Dedifferentiated amniotic fluid mesenchymal stem cell (primary cell): ENCODE results near the gene ZSCAN31.
A peak's percentile ranks its signal among the peaks of the same experiment; 100 is the strongest.

Source experiments
- DNase-seq: peaks from one replicate; pipeline ENCODE4 v3.0.0-alpha.2; 2016; ENCODE audit errors: extremely low spot score

The ZSCAN31 gene

GRCh38 chr6:28353356-28353755 is 17.4 kb upstream of the ZSCAN31 start:
- DNase-seq = no peak

DNA sequence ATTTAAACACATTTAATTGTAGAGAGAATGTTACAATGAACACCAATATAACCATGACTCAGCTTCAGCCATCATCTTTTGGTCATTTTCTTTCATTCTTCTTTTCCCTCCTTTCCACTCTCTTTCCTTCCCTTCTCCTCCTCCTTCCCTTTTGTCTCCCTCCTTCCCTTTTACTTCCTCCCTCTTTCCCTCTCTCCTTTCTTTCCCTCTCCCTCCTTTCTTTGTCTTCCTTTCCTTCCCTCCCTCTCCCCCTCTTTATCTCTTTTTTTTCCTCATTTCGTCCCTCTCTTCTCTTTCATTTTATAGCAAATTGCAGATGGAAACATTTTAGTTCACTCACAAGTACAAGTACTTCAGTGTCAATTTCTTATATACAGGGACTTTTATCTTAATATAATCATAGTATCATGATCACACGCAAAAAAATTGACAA is 15.6 kb upstream of the ZSCAN31 start:
- no peak for DNase-seq

DNA sequence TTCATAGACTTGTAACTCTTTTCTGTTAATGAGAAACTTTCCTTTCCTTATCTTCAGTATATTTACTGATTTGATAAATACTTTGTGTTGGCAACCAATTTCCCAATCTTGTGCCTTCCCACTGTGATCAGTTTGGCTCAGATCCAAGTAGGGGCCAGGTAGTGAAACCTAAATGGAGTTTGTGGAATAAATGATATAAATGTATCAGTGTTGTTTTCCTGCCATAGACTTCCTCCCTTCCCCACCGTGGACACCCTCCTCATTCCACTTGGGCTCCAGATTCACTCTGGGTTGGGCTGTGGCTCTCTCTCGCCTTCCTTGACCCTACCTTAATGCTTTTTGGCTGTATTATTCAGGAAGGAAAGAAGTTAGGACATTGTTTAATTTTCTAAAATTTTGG is 15.1 kb upstream of the ZSCAN31 start:
- DNase-seq = no peak

GRCh38 chr6:28349892-28350737 is 14.2 kb upstream of the ZSCAN31 start, which contains the start of gene ZKSCAN3:
Gene ZKSCAN3 (plus strand): TSS chr6:28349947. CDS start chr6:28359587, 9,640 bp downstream.
- DNase-seq = peak; percentile 66

- DNase-seq = no peak
These were observed 13.5 kb upstream of the ZSCAN31 start for GRCh38 chr6:28349344-28349891.

- no peak for DNase-seq
These were observed 11.2 kb upstream of the ZSCAN31 start for GRCh38 chr6:28347119-28347518.

GRCh38 chr6:28345201-28345600 is 9.3 kb upstream of the ZSCAN31 start:
- no peak for DNase-seq

GRCh38 chr6:28343898-28344677 is 8.1 kb upstream of the ZSCAN31 start:
- DNase-seq = no peak

DNA sequence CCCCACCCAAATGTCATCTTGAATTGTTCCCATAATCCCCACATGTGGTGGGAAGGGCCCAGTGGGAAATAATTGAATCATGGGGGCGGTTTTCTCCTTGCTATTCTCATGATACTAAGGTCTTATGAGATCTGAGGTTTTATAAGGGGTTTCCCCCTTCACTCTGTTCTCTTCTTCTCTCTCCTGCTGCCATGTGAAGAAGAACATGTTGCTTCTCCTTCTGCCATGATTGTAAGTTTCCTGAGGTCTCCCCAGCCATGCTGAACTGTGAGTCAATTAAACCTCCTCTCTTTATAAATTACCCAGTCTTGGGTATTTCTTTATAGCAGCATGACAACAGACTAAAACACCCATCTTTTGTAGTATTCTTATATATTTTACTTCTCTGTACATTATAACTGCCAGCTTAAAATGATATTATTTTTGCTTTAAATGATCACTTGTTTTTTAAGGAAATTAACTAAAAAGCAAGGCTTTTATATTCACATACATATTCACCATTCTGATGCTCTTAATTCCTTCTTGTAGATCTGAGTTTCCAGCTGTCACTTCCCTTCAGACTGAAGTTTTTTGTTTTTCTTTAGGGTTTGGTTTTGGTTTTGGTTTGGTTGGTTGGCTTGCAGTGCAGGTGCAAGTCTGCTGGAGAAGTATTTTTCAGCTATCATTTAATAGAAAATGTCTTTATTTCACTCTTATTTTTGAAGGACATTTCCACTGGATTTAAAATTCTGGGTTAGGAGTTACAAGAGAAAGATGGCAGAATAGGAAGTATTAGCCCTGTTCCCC is 4.6 kb upstream of the ZSCAN31 start:
- DNase-seq = no peak

- DNase-seq = no peak
These were observed 1.2 kb upstream of the ZSCAN31 start for GRCh38 chr6:28337121-28337520.

- peak; percentile 39 for DNase-seq
These were observed 554 bp upstream of the ZSCAN31 start for GRCh38 chr6:28336284-28337120.

DNA sequence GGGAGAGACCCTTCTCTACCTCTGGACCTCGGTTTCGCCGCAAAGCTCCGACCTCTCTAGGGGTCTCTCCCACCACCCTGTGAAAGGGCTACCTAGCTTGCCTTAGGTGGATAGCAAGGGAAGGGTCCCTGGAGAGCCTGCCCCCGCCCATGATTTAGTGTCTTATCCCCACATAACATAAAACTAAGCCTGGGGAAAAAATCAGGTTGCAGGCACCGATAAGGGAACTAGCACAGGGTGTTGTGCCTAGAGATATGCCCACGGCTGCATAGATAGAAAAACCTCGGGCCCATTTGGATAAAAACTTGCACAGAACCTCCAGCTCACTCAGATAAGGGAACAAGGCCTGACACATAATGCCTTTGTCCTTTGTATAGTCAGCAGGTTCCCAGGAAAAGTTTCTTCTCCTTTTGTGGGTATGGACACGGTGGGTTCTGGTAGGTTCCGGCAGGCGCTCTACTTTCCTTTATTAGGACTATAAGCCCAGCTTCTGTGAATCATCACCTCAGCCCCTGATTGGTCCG is 846 bp downstream of the ZSCAN31 start:
- DNase-seq = no peak

DNA sequence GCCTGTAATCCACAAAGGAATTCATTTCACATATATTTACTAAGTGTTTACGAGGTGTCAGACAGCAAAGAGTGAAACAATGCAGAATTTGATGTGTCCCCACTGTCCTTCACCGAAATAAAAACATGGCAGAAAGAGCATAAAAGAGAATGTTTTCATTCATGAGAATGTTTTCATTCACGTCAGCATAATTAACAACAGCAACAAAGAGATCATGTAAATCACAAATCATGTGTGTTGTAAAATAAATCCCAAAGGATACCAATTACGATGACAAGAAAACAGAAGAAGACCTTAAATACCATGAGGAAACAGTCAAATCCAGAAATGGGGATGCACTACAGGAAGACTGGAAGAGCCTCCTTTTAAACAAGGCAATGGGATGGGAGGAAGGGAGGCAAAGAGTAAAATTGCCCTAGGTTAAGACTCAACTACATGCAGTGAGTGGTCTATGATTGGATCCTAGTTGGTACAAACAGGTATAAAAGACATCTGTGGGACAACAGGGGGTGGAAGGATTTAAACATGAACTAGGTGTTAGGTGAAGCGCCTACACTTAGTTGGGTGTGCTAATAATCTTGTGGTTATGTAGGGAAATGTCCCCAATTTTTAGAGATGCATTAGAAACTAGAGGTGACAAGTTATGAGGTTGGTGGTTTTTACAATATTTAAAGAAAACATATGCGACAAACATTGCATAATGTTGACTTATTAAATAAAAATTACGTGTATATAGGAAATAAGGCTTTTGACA is 1.5 kb downstream of the ZSCAN31 start:
- no peak for DNase-seq

DNA sequence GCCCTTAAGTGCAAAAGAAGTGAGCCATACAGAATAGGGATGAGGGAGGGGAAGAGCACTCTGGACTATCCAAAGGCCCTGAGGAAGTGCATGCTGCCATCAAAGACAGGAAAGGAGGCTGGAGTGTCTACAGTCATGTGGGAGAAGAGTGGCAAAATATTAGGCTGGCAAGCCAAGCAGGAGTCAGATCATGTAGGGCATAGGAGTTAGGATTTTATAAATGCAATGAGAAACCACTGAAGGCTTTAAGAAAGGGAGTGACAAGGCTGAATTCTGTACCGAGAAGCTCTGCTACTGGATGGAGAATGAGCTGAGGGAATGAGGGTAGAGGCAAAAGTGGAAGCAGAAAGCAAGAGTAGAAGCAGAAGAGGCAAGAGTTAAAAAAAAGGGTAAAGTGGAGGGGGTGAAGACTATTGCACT is 2.3 kb downstream of the ZSCAN31 start:
- no peak for DNase-seq

DNA sequence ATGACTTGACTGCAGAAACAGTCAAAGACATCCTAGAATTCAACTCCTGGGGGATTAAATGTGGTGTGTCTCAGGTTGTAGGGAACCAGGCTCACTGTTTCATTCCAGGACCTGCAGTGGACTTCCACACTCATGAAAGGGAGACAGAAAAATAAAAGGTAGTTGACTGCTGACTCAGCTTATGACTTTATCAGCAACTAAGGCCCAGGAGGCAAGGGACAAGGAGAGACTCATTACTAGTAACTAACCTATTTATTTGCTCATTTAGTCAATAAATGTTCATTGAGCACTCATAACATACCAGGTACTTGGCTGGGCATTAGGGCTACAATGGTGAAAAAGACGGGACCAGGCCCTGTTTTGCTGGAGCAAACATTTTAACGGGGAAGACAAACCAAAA is 2.9 kb downstream of the ZSCAN31 start:
- no peak for DNase-seq

GRCh38 chr6:28330041-28330440 is 5.9 kb downstream of the ZSCAN31 start:
- no peak for DNase-seq

DNA sequence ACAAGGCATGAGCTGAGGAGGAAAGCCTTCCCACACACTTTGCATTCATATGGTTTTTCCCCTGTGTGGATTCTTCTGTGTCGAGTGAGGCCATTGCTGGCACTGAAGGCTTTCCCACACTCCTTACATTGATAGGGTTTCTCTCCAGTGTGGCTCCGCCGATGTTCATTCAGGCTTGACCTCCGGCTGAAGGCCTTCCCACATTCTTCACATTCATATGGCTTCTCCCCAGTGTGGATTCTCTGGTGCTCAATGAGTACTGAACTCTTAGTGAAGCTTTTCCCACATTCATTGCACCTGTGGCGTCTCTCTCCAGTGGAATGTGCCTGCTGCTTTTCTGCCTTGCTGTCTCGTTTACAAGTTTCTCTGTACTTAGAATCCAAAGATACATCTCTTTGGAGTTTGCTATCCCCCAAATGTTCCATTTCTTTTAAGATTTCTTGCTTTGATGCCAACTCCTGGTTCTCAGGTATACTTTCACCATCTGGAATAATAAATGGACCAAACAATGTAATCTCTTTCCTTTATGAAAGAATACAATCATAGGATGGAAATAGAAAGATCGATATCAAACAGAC is 9.5 kb downstream of the ZSCAN31 start:
- DNase-seq = no peak

DNA sequence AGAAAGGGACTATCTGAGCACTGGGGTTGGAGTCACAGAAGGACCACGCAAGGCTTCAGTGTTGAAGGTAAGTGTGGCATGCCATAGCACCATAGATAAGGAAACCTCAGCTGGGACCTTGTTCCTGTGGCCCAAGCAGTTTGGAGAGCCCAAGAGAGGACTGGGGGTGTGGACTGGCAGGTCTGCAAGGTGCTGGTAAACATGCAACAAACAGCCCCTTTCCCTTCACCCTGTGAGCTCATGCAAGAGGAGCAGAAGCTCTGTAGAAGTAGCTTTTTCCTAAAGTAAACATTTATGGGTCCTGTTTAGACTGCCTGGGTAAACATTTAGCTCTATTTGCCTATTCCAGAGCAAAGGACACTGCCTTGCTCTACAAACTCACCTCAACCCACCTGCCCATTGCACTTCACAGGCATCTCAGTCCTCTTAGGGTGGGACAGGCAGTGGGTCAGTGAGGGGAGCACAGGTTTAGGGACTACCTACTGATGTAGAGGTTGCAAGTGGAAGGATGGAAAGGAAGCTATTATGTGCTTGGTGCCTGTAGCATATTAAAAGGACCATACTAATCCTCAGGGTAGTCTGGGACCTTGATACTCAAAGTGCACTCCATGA is 12.0 kb downstream of the ZSCAN31 start:
- no peak for DNase-seq

DNA sequence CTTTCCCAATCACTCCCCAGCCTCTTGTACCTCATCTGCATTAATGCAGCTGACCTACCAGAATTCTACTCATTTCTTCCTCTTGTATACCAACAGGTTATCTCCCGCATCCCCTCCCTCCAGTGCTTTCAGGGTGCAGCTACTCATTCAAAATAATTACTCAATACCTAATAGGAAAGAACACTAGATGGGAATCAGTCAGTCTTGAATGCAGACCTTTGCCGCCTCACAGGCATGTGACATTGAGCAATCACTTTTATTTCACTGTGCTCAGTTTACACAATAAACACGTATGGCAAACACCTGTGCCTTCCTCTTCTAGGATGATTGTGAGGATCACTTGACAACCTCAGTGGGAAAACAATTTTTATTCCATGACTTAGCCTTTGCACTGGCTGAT is 13.3 kb downstream of the ZSCAN31 start:
- no peak for DNase-seq
